Measurements from ENCODE around the gene CNTNAP5. TPM values are rescaled to one million over a fixed set of nuclear protein-coding genes. Genes with fewer than 3 reads are reported as not detected.

Gene CNTNAP5
- total and polyA plus RNA-seq, 2 donors (not counting 3 experiments of a cell fraction or from before 2014, with no cell fraction given), result not detected

DNA sequence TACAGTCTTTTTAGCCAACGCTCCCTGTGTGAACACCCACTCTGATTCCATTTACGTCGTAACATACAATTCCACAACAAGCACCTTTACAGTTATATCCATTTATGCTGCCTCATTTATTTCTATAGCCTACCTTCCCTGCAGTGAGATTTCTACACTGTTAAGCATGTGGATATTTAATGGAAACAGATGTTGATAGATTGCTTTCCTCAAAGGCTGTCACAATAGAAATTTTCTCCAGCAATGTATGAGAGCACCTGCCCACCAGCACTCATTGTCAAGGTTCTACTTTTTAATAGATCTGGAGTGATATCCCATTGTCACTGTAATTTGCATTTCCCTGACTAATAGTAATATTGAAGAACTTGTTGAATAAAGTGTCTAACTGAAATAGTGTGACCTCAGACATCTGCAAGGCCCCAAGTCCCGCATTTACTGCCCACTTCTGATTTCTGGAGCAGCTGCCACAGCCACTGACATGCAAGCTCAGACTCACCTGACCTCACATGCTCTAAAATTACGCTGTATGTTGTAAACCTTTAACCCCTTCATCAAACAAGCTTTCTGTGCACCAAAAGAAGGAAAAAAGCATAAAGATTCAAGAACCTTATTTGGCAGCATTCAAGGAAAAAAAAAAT is 295.1 kb downstream of the CNTNAP5 start:
- H3K36me3 ChIP-seq (ENCODE audit: control insufficient read depth in 2 of 2, extremely low read depth in 1 of 2, insufficient read depth in 2 of 2, low read length in 2 of 2), result no peaks in the 10 kb centered on the region
- no peak for DNase-seq (ENCODE audit: low read depth, low spot score)
- ChIA-PET POLR2A (no interaction called here), CTCF (no interaction called here)
- no peak overlapping the region for H3K4me2 ChIP-seq (ENCODE audit: insufficient read depth, low read length)
- intact Hi-C loops (cut with micrococcal nuclease) (no loop called here), dilution Hi-C loops (cut with MboI; ENCODE audit: extremely low pct_ligation_motif_present, low sequenced_read_pairs) (no loop called here)
- H3K9me3 ChIP-seq (replicated peaks; ENCODE audit: control insufficient read depth, insufficient read depth, low read length), result peaks cover 4% of the 10 kb centered on the region
- H3K27ac ChIP-seq (ENCODE audit: insufficient read depth, low read depth, low read length), result no peak overlapping the region
- no peaks in the 10 kb centered on the region for H4K20me1 ChIP-seq (replicated peaks; ENCODE audit: control insufficient read depth, extremely low read depth, insufficient read depth, low read length)
- BruUV-seq (replicated peaks), result no TSS peak
- H3K4me3 ChIP-seq (replicated peaks in 1 of 3; ENCODE audit: insufficient read depth in 1 of 3, low read depth in 1 of 3, low read length in 3 of 3), result no peak overlapping the region
- no peaks in the 10 kb centered on the region for H3K9me1 ChIP-seq (replicated peaks; ENCODE audit: control insufficient read depth, extremely low read depth, insufficient read depth, low read length)
- H2AFZ ChIP-seq (ENCODE audit: low read depth, low read length), result no peak overlapping the region
- FAIRE-seq, result no peak
- H3K27me3 ChIP-seq (ENCODE audit: control insufficient read depth in 2 of 2, insufficient read depth in 2 of 2, low read length in 2 of 2), result no peaks in the 10 kb centered on the region
- H3K79me2 ChIP-seq (ENCODE audit: control insufficient read depth, insufficient read depth, low read length), result no peaks in the 10 kb centered on the region
- H3K4me1 ChIP-seq (ENCODE audit: control insufficient read depth, extremely low read depth, insufficient read depth, low read length), result no peaks in the 10 kb centered on the region
- H3K9ac ChIP-seq (replicated peaks; ENCODE audit: extremely low read depth, insufficient read depth, low read length), result no peak overlapping the region
- TF ChIP-seq, protein P1, sequence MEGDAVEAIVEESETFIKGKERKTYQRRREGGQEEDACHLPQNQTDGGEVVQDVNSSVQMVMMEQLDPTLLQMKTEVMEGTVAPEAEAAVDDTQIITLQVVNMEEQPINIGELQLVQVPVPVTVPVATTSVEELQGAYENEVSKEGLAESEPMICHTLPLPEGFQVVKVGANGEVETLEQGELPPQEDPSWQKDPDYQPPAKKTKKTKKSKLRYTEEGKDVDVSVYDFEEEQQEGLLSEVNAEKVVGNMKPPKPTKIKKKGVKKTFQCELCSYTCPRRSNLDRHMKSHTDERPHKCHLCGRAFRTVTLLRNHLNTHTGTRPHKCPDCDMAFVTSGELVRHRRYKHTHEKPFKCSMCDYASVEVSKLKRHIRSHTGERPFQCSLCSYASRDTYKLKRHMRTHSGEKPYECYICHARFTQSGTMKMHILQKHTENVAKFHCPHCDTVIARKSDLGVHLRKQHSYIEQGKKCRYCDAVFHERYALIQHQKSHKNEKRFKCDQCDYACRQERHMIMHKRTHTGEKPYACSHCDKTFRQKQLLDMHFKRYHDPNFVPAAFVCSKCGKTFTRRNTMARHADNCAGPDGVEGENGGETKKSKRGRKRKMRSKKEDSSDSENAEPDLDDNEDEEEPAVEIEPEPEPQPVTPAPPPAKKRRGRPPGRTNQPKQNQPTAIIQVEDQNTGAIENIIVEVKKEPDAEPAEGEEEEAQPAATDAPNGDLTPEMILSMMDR (IDR thresholded peaks at IDR 0.05; ENCODE audit: extremely low read depth in 1 of 2, insufficient read depth in 1 of 2, low read depth in 1 of 2, low read length in 2 of 2), result no peak
- TF ChIP-seq POLR2A (IDR thresholded peaks at IDR 0.05; ENCODE audit: low read depth, low read length), result no peak
- TF ChIP-seq JUN (IDR thresholded peaks at IDR 0.05; ENCODE audit: borderline replicate concordance, insufficient read depth, insufficient read length, low read depth), result no peak
- TF ChIP-seq FOS (IDR thresholded peaks at IDR 0.05; ENCODE audit: borderline replicate concordance, insufficient read depth, low read length), result no peak
- TF ChIP-seq, protein P2, sequence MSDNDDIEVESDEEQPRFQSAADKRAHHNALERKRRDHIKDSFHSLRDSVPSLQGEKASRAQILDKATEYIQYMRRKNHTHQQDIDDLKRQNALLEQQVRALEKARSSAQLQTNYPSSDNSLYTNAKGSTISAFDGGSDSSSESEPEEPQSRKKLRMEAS (IDR thresholded peaks at IDR 0.05; ENCODE audit: insufficient read depth, insufficient read length), result no peak
- no peak for TF ChIP-seq GATA2 (IDR thresholded peaks at IDR 0.05; ENCODE audit: insufficient read depth, insufficient read length, low read depth, low read length)
- no peak for TF ChIP-seq MYC (IDR thresholded peaks at IDR 0.05; ENCODE audit: low read depth, low read length)
- no peak for TF ChIP-seq POLR2AphosphoS5 (IDR thresholded peaks at IDR 0.05; ENCODE audit: insufficient read depth, low read depth, low read length)
- TF ChIP-seq EZH2 (IDR thresholded peaks at IDR 0.05; ENCODE audit: borderline replicate concordance, low read depth, low read length, severe bottlenecking), result no peak

All from endothelial cell of umbilical vein (primary cell).